Thymus (tissue), 11 donors: ENCODE results near the gene TRIO. TPM values are rescaled to one million over a fixed set of nuclear protein-coding genes. Genes with fewer than 3 reads are reported as not detected.
"Not testable (repeated sequence)": the region's sequence is repeated elsewhere in the genome, so short reads cannot be mapped to it uniquely, and the experiment has no call there.

Experiments
- DNase-seq, 9 donors: peaks; one replicate each; pipeline ENCODE4 v3.0.0-alpha.2; 2013; ENCODE audit warnings: low spot score in 9 of 9, low read depth in 6 of 9, missing footprints in 1 of 9
- H3K27ac ChIP-seq, 2 donors: one replicate each; pipeline ENCODE4 v1.5.1; 2013; ENCODE audit warnings: control low read depth in 1 of 2, low read depth in 1 of 2, low read length in 1 of 2, mild to moderate bottlenecking in 1 of 2, moderate library complexity in 1 of 2
- H3K27me3 ChIP-seq, 2 donors: one replicate each; pipeline ENCODE4 v1.5.1; 2013; ENCODE audit warnings: low read length in 1 of 2; ENCODE audit not compliant: control insufficient read depth in 2 of 2, insufficient read depth in 1 of 2
- H3K36me3 ChIP-seq, 2 donors: one replicate each; pipeline ENCODE4 v1.5.1; 2013; ENCODE audit warnings: low read length in 1 of 2, mild to moderate bottlenecking in 1 of 2, moderate library complexity in 1 of 2; ENCODE audit not compliant: control insufficient read depth in 2 of 2, insufficient read depth in 2 of 2
- H3K4me1 ChIP-seq, 2 donors: one replicate each; pipeline ENCODE4 v1.5.1; 2013; ENCODE audit warnings: low read length in 2 of 2; ENCODE audit not compliant: control insufficient read depth in 2 of 2, insufficient read depth in 2 of 2
- H3K4me3 ChIP-seq, 2 donors: one replicate each; pipeline ENCODE4 v1.5.1; 2013; ENCODE audit warnings: low read length in 2 of 2, control low read depth in 1 of 2, mild to moderate bottlenecking in 1 of 2
- H3K9me3 ChIP-seq, 2 donors: one replicate each; pipeline ENCODE4 v1.5.1; 2013; ENCODE audit warnings: low read length in 1 of 2, mild to moderate bottlenecking in 1 of 2; ENCODE audit not compliant: control insufficient read depth in 2 of 2, insufficient read depth in 1 of 2
- WGBS: extraction: QIAGEN DNeasy Blood & Tissue Kit; methylation state at CpG from one replicate; pipeline ENCODE4 v1.1.7; 2013; 5-methylcytosine and 5-hydroxymethylcytosine counted together
- polyA plus RNA-seq: library from polyadenylated mRNA; stranded (reverse); fragments of 200-250 nt; gene quantifications from one replicate; pipeline ENCODE4 v1.2.3, GENCODE V29; 2013
- total RNA-seq: library from RNA; stranded (reverse); fragments of 120-200 nt; gene quantifications from one replicate; pipeline ENCODE4 v1.2.4, GENCODE V29; 2013
- donor health status: healthy.

The TRIO gene
- total and polyA plus RNA-seq, 2 donors, result 26.9 to 52.1 TPM

DNA sequence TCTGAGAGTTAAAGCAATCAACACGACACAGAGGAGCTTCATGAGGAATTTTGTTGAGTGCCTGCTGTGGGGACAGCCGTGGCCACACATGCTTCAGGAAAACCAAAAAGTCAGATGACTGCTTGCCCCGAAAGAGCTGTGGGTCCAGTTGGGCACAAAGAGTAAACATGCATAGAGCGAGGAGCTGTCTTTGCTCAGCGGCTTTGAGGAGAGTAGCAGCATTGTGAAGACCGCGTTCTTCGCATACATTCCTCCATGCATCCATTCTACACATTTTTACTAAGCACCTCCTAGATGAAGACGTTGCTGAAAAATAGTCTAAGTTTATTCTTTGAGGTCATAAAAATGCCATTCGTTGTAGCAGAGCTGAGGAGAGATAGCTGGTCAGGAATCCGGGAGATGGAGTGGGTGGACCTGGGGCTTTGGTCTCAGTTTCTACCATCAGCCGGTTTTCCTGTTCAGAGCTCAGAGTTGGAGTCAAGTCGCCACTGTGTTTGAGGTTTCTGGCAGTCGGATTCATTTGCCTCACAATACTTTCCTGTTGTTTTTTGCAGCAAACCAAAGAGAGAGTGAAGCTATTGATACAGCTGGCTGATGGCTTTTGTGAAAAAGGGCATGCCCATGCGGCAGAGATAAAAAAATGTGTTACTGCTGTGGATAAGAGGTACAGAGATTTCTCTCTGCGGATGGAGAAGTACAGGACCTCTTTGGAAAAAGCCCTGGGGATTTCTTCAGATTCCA is 243.9 kb downstream of the TRIO start:
- Histone ChIP-seq H3K27me3 (no peaks in the 10 kb centered on the region), H3K27ac (no peak overlapping the region), H3K36me3 (peaks cover 3 to 31% of the 10 kb centered on the region in 2 donors), H3K4me1 (no peaks in the 10 kb centered on the region), H3K4me3 (no peak overlapping the region), H3K9me3 (no peaks in the 10 kb centered on the region)
- no peak for DNase-seq
- WGBS, result 95% methylated on average over 16 of the region's 16 CpGs

- no peaks in the 10 kb centered on the region for H3K9me3 ChIP-seq
- WGBS, result 97% methylated on average over 1 of the region's 1 CpG
- DNase-seq, result no peak
- no peaks in the 10 kb centered on the region for H3K27me3 ChIP-seq
- H3K4me1 ChIP-seq, result no peaks in the 10 kb centered on the region
- H3K27ac ChIP-seq, result no peak overlapping the region
- no peak overlapping the region for H3K4me3 ChIP-seq
- peaks cover 3 to 29% of the 10 kb centered on the region in 2 donors for H3K36me3 ChIP-seq
These were observed 245.6 kb downstream of the TRIO start for GRCh38 chr5:14388741-14389140.

DNA sequence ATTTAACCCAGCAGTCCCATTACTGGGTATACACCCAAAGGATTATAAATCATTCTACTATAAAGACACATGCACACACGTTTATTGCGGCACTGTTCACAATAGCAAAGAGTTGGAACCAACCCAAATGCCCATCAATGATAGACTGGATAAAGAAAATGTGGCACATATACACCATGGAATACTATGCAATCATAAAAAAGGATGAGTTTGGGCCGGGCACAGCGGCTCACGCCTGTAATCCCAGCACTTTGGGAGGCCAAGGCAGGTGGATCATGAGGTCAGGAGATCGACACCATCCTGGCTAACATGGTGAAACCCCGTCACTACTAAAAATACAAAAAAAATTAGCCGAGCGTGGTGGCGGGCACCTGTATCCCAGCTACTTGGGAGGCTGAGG is 249.4 kb downstream of the TRIO start:
- H3K9me3 ChIP-seq, H3K4me3 ChIP-seq, H3K27ac ChIP-seq, DNase-seq, H3K27me3 ChIP-seq, H3K4me1 ChIP-seq: not testable (repeated sequence)
- WGBS, result 98% methylated on average over 10 of the region's 10 CpGs
- peaks cover 6 to 41% of the 10 kb centered on the region in 2 donors for H3K36me3 ChIP-seq

DNA sequence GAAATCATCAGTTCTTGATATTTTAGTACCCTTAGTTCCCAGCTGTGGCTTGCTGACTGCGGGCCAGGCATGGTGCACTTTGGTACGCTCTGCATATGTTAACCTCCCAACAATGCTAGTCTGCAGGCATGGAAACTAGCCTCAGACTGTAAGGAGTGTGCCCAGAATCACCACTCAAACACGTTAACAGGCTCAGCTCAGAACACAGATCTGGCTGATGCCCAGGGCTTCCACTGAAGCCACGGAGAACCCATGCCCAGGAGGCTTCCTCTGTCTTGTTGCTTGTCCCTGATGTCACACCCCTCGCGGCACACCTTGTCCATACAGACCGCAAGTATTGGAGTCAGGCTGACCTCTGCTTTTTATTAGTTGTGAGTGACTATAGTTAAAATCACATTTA is 251.2 kb downstream of the TRIO start:
- Histone ChIP-seq H3K36me3 (peaks cover 4 to 36% of the 10 kb centered on the region in 2 donors), H3K4me3 (no peak overlapping the region), H3K4me1 (no peaks in the 10 kb centered on the region), H3K27me3 (no peaks in the 10 kb centered on the region), H3K9me3 (no peaks in the 10 kb centered on the region), H3K27ac (no peak overlapping the region)
- WGBS, result over 99% methylated on average over 7 of the region's 7 CpGs
- no peak for DNase-seq

- Histone ChIP-seq H3K4me1 (no peaks in the 10 kb centered on the region), H3K27ac (no peak overlapping the region), H3K4me3 (no peak overlapping the region), H3K36me3 (peaks cover 4 to 34% of the 10 kb centered on the region in 2 donors), H3K9me3 (no peaks in the 10 kb centered on the region), H3K27me3 (no peaks in the 10 kb centered on the region)
- WGBS, result 98% methylated on average over 1 of the region's 1 CpG
- no peak for DNase-seq
These were observed 252.3 kb downstream of the TRIO start for GRCh38 chr5:14395411-14395810.

DNA sequence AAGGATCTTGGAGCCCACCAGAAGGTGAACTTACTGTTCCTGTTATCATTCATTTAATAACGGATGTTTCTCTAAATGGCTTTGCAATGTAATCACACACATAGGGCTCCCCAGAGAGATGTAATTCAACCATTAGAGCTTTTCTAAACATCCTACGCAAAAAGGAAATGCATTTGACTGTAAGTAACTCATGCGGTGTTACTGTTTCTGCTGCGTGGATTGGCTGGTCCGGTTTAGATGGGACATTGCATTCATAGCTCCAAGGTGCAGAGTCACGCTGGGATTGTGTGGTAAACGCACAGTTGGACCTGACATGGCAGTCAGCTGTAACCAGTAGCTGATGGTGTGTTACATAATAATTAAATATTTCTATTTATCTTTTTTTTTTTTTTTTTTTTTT is 252.9 kb downstream of the TRIO start:
- H3K36me3 ChIP-seq, result peaks cover 4 to 36% of the 10 kb centered on the region in 2 donors
- no peak overlapping the region for H3K4me3 ChIP-seq
- no peak overlapping the region for H3K27ac ChIP-seq
- H3K9me3 ChIP-seq, result no peaks in the 10 kb centered on the region
- DNase-seq, result no peak
- H3K4me1 ChIP-seq, result no peaks in the 10 kb centered on the region
- no peaks in the 10 kb centered on the region for H3K27me3 ChIP-seq
- 98% methylated on average over 7 of the region's 7 CpGs for WGBS

DNA sequence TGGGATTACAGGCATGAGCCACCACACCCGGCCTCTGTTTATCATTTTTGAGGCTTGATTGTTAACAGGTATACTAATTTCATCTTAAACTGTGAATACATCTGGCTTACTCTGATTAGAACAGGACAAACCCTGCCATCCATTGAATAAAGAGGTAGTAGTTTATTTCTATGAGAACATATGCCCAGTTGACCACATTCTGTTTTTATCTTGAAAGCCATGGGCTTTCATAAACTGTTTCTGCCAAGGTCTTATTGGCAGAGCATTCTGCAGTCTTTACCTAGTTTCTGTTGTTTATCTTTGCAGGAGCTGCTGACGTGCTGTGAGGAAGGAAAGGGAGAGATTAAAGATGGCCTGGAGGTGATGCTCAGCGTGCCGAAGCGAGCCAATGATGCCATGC is 253.6 kb downstream of the TRIO start:
- Histone ChIP-seq H3K27me3 (no peaks in the 10 kb centered on the region), H3K4me3 (no peak overlapping the region), H3K9me3 (no peaks in the 10 kb centered on the region), H3K27ac (no peak overlapping the region), H3K4me1 (no peaks in the 10 kb centered on the region), H3K36me3 (peaks cover 4 to 32% of the 10 kb centered on the region in 2 donors)
- WGBS, result 98% methylated on average over 5 of the region's 5 CpGs
- no peak for DNase-seq

DNA sequence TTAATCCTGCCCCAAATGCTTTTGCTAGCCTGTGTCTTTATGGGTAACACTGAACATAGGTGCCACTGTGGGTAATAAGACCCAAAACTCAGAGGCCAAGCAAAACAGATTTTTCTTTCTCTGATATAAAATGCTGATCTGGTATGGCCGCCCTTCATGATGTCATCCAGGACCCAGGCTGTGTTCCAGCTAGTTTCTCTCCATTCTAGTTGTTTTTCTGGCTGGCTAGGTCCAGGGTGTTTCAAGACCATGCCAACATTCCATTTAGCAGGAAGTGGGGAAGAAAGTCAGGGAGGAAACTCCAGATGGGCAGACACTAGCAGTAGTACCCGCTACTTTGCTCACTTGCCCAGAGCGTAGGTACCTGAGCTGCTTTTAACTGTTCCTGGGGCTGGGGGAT is 254.6 kb downstream of the TRIO start:
- no peak overlapping the region for H3K27ac ChIP-seq
- peaks cover 4 to 34% of the 10 kb centered on the region in 2 donors for H3K36me3 ChIP-seq
- DNase-seq, result no peak
- H3K4me3 ChIP-seq, result no peak overlapping the region
- H3K27me3 ChIP-seq, result no peaks in the 10 kb centered on the region
- WGBS, result 98% methylated on average over 3 of the region's 3 CpGs
- H3K9me3 ChIP-seq, result no peaks in the 10 kb centered on the region
- H3K4me1 ChIP-seq, result no peaks in the 10 kb centered on the region

- Histone ChIP-seq H3K36me3 (peaks cover 4 to 33% of the 10 kb centered on the region in 2 donors), H3K9me3 (no peaks in the 10 kb centered on the region), H3K27ac (no peak overlapping the region), H3K4me3 (no peak overlapping the region), H3K27me3 (no peaks in the 10 kb centered on the region), H3K4me1 (no peaks in the 10 kb centered on the region)
- 76% methylated on average over 4 of the region's 4 CpGs for WGBS
- DNase-seq, result peak in 8 of 9 donors; percentile 25 to 75 (median 40)
These were observed 256.0 kb downstream of the TRIO start for GRCh38 chr5:14399054-14399692.
